K562 (cell line): ENCODE results near the gene ROMO1. TPM values are rescaled to one million over a fixed set of nuclear protein-coding genes. Genes with fewer than 3 reads are reported as not detected.

Experiments used
- CHD2 ChIP-seq: IDR thresholded peaks from 2 replicates; pipeline ENCODE4 v1.6.1; 2011; ENCODE audit warnings: low read depth, low read length
- RUNX1 ChIP-seq: sonication (generic); IDR thresholded peaks from 2 replicates; pipeline ENCODE4 v1.6.1; 2016; ENCODE audit warnings: antibody characterized with exemption, low read depth
- SRSF3 ChIP-seq: fragments of 200-400 bp; formaldehyde crosslinking; IDR thresholded peaks from 2 replicates; pipeline ENCODE4 v1.6.1; 2016; ENCODE audit warnings: mild to moderate bottlenecking, low read length, moderate library complexity; ENCODE audit not compliant: insufficient read depth
- TSC22D4 ChIP-seq: fragments of 450-650 bp; IDR thresholded peaks from 2 replicates; pipeline ENCODE4 v1.6.1; 2016; ENCODE audit warnings: missing genetic modification characterization, missing biosample characterization, control low read depth
- ZNF436 ChIP-seq: fragments of 250-450, 450-650 bp; sonication (Bioruptor Pico); formaldehyde crosslinking; IDR thresholded peaks from 2 replicates; pipeline ENCODE4 v1.7.0; 2020; ENCODE audit warnings: mild to moderate bottlenecking
- ZNF668 ChIP-seq: fragments of 250-450 bp; sonication (Bioruptor Pico); IDR thresholded peaks from 2 replicates; pipeline ENCODE4 v1.8.0; 2022; ENCODE audit warnings: mild to moderate bottlenecking, inconsistent platforms
- ZNF764 ChIP-seq: fragments of 250-450 bp; sonication (Bioruptor Pico); IDR thresholded peaks from 2 replicates; pipeline ENCODE4 v1.4.0; 2020; ENCODE audit warnings: low read depth, mild to moderate bottlenecking, moderate library complexity
- polyA plus RNA-seq, 8 experiments: library from polyadenylated mRNA; depleted of rRNA in 4 of 8; stranded (reverse) in 5 of 8; unstranded in 3 of 8; fragments of >200 nt; fragmentation: Nextera tagmentation in 2 of 8; fragmentation: Illumina TruSeq in 1 of 8; extraction: Ambion mirVana in 2 of 8; extraction: Trizol in 1 of 8; gene quantifications; 2 replicates each; pipeline versions ENCODE4 v1.2.1 to v1.2.3, GENCODE V29; 2011 to 2014; ENCODE audit warnings: inconsistent platforms in 1 of 8, missing spikeins in 1 of 8
- total RNA-seq, 7 experiments: library from RNA; depleted of rRNA in 6 of 7; stranded (reverse); fragments of >200 nt in 6 of 7; fragmentation: Illumina TruSeq in 2 of 7; extraction: Trizol in 2 of 7; gene quantifications; 2 replicates each; pipeline versions ENCODE4 v1.2.1 to v1.2.3, GENCODE V29; 2011 to 2021; ENCODE audit warnings: low replicate concordance in 1 of 7
- TF ChIP-seq, protein P1 (sequence below): fragments of 450-650 bp; IDR thresholded peaks from 2 replicates; pipeline ENCODE4 v1.6.1; 2017; ENCODE audit warnings: antibody characterized with exemption, mild to moderate bottlenecking
- TF ChIP-seq, protein P2 (sequence below): fragments of 450-650 bp; conservative IDR thresholded peaks from 2 replicates; pipeline ENCODE4 v1.6.1; 2016; ENCODE audit warnings: missing genetic modification characterization, low read depth, mild to moderate bottlenecking, control low read depth, missing compliant biosample characterization
- TF ChIP-seq, protein P3 (sequence below): fragments of 250-450 bp; sonication (Bioruptor Pico); IDR thresholded peaks from 2 replicates; pipeline ENCODE4 v1.4.0; 2020; ENCODE audit warnings: mild to moderate bottlenecking, moderate library complexity, borderline replicate concordance
- TF ChIP-seq, protein P4 (sequence below): fragments of 250-450 bp; sonication (Bioruptor Pico); IDR thresholded peaks from 2 replicates; pipeline ENCODE4 v1.5.0; 2020; ENCODE audit warnings: mild to moderate bottlenecking
- TF ChIP-seq, protein P5 (sequence below): IDR thresholded peaks from 2 replicates; pipeline ENCODE4 v1.6.1; 2011; ENCODE audit warnings: borderline replicate concordance, low read depth, mild to moderate bottlenecking, moderate library complexity, low read length; ENCODE audit not compliant: insufficient read depth, poor library complexity, severe bottlenecking

Gene ROMO1
- total and polyA plus RNA-seq, 9 of the 15 experiments (the other 6 are each of a cell fraction or from before 2014, with no cell fraction given), result 31.8 to 741 (median 226) TPM

DNA sequence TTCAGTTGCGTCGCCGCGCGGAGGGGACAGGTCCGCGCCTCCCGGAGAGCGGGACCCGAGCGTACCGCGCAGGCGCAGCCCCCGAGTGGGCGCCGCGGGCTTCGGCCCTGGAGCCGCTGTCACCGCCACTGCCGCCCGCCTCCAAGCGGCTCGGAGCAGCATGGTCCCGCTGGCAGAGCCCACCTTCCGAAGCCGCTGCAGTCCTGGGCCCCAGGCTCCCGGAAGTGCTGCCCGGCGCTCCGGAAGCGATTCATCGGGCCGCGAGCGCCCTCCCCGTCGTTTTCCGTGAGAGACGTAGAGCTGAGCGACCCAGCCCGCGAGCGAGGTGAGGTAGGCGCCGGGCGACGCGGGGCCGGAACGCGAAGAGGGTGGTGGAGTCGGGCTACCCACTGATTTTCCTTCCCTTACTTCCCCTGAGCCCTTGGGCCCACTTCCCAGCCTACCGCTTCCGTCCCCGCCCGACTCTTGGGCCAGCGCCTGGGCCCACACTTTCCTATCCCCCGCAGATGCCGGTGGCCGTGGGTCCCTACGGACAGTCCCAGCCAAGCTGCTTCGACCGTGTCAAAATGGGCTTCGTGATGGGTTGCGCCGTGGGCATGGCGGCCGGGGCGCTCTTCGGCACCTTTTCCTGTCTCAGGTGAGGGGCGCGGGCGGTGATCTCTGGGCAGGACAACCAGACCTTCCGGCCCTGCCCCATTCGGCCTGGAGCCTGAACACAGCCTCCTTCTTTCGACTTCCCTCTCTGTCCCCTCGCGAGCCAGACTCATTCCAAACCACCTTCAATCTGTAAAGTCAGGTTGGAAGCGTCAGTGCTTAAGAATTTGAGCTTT, at the start of gene ROMO1, which contains the start of gene NFS1 (continued):
- TF ChIP-seq, protein P1, sequence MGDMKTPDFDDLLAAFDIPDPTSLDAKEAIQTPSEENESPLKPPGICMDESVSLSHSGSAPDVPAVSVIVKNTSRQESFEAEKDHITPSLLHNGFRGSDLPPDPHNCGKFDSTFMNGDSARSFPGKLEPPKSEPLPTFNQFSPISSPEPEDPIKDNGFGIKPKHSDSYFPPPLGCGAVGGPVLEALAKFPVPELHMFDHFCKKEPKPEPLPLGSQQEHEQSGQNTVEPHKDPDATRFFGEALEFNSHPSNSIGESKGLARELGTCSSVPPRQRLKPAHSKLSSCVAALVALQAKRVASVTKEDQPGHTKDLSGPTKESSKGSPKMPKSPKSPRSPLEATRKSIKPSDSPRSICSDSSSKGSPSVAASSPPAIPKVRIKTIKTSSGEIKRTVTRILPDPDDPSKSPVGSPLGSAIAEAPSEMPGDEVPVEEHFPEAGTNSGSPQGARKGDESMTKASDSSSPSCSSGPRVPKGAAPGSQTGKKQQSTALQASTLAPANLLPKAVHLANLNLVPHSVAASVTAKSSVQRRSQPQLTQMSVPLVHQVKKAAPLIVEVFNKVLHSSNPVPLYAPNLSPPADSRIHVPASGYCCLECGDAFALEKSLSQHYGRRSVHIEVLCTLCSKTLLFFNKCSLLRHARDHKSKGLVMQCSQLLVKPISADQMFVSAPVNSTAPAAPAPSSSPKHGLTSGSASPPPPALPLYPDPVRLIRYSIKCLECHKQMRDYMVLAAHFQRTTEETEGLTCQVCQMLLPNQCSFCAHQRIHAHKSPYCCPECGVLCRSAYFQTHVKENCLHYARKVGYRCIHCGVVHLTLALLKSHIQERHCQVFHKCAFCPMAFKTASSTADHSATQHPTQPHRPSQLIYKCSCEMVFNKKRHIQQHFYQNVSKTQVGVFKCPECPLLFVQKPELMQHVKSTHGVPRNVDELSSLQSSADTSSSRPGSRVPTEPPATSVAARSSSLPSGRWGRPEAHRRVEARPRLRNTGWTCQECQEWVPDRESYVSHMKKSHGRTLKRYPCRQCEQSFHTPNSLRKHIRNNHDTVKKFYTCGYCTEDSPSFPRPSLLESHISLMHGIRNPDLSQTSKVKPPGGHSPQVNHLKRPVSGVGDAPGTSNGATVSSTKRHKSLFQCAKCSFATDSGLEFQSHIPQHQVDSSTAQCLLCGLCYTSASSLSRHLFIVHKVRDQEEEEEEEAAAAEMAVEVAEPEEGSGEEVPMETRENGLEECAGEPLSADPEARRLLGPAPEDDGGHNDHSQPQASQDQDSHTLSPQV, result no peak
- TF ChIP-seq ZNF668 (CRISPR knock-in tag), result no peak
- no peak for TF ChIP-seq ZNF764 (CRISPR knock-in tag)
- TF ChIP-seq, protein P2, sequence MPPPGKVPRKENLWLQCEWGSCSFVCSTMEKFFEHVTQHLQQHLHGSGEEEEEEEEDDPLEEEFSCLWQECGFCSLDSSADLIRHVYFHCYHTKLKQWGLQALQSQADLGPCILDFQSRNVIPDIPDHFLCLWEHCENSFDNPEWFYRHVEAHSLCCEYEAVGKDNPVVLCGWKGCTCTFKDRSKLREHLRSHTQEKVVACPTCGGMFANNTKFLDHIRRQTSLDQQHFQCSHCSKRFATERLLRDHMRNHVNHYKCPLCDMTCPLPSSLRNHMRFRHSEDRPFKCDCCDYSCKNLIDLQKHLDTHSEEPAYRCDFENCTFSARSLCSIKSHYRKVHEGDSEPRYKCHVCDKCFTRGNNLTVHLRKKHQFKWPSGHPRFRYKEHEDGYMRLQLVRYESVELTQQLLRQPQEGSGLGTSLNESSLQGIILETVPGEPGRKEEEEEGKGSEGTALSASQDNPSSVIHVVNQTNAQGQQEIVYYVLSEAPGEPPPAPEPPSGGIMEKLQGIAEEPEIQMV, result no peak
- TF ChIP-seq SRSF3, result no peak
- TF ChIP-seq, protein P3, sequence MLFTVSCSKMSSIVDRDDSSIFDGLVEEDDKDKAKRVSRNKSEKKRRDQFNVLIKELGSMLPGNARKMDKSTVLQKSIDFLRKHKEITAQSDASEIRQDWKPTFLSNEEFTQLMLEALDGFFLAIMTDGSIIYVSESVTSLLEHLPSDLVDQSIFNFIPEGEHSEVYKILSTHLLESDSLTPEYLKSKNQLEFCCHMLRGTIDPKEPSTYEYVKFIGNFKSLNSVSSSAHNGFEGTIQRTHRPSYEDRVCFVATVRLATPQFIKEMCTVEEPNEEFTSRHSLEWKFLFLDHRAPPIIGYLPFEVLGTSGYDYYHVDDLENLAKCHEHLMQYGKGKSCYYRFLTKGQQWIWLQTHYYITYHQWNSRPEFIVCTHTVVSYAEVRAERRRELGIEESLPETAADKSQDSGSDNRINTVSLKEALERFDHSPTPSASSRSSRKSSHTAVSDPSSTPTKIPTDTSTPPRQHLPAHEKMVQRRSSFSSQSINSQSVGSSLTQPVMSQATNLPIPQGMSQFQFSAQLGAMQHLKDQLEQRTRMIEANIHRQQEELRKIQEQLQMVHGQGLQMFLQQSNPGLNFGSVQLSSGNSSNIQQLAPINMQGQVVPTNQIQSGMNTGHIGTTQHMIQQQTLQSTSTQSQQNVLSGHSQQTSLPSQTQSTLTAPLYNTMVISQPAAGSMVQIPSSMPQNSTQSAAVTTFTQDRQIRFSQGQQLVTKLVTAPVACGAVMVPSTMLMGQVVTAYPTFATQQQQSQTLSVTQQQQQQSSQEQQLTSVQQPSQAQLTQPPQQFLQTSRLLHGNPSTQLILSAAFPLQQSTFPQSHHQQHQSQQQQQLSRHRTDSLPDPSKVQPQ (CRISPR knock-in tag), result no peak
- TF ChIP-seq ZNF436 (CRISPR knock-in tag), result no peak
- TF ChIP-seq TSC22D4 (tag), result no peak
- TF ChIP-seq, protein P4, sequence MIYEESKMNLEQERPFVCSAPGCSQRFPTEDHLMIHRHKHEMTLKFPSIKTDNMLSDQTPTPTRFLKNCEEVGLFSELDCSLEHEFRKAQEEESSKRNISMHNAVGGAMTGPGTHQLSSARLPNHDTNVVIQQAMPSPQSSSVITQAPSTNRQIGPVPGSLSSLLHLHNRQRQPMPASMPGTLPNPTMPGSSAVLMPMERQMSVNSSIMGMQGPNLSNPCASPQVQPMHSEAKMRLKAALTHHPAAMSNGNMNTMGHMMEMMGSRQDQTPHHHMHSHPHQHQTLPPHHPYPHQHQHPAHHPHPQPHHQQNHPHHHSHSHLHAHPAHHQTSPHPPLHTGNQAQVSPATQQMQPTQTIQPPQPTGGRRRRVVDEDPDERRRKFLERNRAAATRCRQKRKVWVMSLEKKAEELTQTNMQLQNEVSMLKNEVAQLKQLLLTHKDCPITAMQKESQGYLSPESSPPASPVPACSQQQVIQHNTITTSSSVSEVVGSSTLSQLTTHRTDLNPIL (CRISPR knock-in tag), result no peak
- no peak for TF ChIP-seq CHD2
- no peak for TF ChIP-seq RUNX1
- TF ChIP-seq, protein P5, sequence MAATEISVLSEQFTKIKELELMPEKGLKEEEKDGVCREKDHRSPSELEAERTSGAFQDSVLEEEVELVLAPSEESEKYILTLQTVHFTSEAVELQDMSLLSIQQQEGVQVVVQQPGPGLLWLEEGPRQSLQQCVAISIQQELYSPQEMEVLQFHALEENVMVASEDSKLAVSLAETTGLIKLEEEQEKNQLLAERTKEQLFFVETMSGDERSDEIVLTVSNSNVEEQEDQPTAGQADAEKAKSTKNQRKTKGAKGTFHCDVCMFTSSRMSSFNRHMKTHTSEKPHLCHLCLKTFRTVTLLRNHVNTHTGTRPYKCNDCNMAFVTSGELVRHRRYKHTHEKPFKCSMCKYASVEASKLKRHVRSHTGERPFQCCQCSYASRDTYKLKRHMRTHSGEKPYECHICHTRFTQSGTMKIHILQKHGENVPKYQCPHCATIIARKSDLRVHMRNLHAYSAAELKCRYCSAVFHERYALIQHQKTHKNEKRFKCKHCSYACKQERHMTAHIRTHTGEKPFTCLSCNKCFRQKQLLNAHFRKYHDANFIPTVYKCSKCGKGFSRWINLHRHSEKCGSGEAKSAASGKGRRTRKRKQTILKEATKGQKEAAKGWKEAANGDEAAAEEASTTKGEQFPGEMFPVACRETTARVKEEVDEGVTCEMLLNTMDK, result peak; percentile 86
